HG03108 (cell line): Measurements from ENCODE around the gene AIFM3.

ENCODE experiments used
- ATAC-seq: cut with Tn5 transposase; IDR thresholded peaks from one replicate; pipeline ENCODE4 v1.9.1; 2021; ENCODE audit warnings: moderate library complexity; ENCODE audit not compliant: unreplicated experiment

Gene AIFM3

DNA sequence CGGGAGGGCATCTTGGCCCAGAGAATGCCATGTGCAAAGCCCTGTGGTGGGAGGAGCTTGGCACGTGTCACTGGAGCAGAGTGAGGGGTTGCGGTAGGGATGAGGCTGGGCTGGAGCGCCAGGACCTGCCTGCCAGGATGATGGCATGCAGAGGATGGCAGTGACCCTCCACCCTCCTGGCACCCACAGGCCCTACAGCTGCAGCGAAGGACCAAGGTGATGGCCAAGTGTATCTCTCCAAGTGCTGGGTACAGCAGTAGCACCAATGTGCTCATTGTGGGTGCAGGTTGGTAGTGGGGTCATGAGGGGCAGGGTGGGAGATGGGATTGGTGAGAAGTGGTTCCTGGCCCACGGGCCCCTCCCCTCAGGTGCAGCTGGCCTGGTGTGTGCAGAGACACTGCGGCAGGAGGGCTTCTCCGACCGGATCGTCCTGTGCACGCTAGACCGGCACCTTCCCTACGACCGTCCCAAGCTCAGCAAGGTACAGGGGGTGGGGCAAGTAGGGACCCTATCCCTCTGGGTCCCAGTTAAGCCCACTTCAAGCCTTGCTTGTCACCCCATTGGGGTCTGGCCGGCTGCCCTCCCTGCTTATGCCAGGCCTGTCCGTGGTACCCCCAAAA, 7.4 kb downstream of the AIFM3 start:
- ATAC-seq: no peak

DNA sequence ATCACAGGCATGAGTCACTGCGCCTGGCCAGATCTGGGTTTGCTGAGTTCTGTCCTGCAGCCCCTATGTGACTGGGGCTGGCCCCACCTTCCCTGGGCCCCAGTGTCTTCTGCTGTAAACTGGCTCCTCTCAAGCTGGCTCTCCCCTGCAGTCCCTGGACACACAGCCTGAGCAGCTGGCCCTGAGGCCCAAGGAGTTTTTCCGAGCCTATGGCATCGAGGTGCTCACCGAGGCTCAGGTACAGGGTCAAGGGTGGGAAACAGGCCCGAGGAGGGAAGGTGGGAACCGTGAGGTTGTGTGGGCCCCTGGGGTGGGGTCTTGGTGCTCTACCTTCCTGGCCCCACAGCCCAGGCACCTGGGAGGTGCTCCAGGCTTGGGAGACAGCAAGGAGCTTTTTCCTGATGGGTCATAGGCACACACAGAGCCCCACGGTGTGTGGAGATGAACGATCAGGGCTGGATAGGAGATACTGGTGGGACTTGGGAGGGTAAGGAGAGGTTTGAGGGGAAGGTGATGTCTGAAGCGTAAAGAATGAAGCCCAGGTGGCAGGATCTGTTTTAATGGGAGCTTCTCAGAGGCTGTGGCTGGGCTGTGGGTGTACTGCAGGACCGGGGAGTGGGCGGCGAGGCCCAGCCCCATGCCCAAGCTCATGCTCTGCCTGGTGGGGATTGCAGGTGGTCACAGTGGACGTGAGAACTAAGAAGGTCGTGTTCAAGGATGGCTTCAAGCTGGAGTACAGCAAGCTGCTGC, 8.7 kb downstream of the AIFM3 start:
- no peak for ATAC-seq

DNA sequence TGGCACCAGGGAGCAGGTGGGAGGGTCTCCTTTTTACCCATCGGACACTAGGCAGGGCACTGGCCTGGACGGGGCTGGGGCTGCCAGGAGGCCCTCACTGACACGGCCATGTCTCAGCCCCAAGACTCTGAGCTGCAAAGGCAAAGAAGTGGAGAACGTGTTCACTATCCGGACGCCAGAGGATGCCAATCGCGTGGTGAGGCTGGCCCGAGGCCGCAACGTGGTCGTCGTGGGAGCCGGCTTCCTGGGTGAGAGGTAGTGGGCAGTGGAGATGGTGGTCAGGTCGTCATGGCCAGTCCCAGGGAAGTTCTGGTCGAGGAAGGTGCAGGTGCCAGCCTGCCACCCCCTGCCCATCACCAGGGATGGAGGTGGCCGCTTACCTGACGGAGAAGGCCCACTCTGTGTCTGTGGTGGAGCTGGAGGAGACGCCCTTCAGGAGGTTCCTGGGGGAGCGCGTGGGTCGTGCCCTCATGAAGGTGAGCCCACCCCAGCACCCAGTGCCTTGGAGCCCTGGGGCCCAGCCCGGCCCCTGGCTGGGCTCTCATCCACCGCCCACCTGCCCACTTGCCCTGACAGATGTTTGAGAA, 9.3 kb downstream of the AIFM3 start:
- no peak for ATAC-seq

DNA sequence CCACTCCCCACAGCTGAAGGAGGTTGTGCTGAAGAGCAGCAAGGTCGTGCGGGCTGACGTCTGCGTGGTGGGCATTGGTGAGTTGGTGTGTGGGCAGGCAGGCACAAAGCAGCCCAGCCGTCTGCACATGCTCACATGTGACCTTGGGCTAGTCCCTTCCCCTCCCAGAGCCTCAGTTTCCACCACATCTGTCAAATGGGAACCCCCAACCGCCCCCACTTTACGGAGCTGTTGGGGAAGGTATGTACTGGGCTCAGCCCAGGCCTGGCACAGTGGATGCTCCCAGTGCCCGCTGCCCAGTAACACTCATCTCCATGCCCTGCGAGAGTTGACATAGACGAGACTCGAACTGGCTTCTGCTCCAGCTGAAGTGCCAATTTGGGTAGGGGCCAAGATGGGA, 10.0 kb downstream of the AIFM3 start:
- no peak for ATAC-seq

DNA sequence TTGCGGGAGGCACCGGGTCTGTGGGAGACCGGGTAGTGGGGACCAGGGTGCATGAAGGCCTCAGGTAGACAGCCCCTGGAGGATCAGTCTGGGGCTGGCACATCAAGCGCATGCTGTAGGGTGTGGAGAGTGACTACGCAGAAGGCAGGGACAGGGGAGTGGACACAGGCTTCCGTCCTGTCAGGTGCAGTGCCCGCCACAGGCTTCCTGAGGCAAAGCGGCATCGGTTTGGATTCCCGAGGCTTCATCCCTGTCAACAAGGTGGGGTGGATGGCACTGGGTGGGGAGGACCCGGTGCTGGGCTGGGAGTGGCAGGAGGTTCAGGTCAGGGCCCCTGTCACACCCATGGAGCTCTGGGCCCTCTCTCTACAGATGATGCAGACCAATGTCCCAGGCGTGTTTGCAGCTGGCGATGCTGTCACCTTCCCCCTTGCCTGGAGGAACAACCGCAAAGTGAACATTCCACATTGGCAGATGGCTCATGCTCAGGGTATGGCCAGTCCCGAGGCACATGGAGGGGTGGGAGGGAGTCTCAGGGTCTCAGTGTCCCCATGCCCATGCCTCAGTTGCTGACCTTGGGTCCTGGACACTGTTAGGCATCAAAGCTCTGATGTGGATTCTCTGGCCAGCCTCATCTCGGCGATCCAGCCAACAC, 10.6 kb downstream of the AIFM3 start:
- ATAC-seq: no peak

DNA sequence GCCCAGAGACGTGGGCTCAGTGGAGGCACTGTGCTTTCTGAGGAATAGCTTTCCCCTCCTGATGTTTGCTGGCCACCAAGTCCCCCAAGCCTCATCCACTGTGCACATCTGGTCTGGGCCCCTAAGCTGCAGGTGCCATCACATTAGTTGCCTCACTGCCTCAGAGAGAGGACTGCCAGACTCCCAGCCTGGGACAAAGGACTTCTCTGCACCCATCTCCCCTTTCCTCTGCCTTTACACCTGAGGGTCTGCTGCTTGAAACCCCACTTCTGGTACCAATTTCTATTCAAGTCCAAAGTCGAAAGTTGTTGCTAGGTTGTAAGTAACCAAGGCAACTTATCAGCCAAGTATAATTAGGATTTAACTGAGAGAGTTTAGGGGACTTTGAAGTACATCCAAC, 11.4 kb downstream of the AIFM3 start:
- ATAC-seq: no peak

DNA sequence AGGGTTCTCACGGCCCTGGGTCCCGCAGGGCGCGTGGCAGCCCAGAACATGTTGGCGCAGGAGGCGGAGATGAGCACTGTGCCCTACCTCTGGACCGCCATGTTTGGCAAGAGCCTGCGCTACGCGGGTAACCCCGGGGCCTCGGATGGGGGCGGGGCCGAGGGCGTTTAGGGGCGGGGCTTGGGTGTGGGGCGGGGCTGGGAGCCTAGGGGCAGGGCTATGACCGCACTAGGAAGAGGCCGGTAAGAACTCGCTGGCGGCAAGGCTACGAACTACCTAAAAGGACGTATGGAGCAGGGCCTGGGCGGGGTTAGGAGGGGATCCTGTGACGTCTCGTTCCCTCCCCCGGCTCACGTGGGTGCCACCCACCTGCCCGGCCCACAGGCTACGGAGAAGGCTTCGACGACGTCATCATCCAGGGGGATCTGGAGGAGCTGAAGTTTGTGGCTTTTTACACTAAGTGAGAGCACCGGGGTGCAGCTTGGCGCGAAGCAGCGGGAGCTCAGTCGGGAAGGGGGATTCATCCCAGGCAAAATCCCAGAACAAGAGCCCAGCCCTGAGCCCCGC, 12.3 kb downstream of the AIFM3 start:
- ATAC-seq: no peak

DNA sequence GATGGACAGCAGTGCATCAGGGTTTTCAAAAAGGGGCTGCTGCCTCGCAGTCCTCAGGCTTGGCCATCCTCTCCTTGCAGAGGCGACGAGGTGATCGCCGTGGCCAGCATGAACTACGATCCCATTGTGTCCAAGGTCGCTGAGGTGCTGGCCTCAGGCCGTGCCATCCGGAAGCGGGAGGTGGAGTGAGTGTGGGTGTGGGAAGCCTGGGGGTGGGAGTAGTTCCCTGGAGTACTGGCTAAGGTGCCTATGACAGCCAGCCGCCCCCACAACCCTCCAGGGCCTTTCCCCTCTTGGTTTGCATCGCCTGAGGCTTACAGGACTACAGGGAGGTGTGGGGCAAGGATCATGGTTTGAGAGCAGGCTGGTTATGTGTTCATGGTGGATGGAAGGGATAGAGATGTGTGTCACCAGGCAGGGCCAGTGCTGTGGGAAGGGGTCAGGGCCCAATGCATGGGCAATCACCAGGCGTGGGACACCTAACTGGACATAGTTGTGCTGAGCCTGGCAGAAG, 12.9 kb downstream of the AIFM3 start:
- no peak for ATAC-seq

DNA sequence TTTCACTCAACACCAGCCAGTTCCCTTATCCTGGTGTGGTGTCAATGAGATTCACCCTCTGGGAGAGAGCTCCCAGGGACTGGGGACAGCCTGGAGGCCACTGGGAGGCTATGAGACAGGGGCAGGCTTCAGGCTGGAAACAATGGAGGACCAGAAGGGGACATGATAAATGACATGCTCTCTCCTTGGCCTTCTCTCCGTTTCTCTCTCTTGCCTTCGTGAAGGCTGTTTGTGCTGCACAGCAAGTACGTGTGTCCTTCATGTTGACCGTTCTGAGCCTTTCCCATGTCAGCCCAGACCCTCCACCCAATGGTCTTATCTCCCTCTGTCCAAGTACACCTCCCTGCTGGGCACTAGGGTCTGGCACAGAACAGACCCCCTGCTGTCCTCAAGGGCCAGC, 13.5 kb downstream of the AIFM3 start:
- ATAC-seq: no peak

DNA sequence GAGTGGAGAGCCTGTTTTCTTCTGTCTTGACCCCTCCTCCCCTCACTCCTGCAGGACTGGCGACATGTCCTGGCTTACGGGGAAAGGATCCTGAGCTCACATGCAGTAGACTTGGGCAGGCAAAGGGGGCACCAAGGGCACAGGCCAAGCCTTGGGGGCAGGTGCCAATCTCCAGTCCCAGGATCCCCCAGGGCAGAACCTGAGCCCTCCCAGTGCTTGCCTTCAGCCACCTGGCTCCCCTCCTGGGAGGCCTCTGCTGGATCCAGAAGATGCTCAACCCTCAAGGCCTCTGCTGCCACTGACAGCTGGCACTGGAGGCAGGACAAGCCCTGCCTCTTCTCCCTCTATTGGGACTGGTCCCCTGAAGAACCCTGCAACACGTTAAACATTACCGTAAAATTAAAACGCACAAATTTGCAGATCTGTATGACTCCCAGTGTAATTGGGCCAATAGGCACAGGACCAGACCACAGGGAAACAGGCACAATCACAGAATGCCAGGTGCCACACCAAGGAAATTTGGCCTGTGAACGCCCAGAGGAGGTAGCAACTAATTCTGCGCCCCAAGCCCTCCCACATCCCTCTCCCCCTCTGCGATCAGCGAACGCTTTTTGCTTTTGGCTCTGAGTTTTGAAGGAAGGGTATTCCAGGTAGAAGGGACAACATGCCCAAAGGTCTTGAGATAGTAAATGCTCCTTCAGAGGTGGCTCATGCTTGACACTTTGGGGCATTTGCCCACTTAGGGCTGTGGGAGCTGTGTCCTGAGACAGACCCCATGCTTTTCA, 14.1 kb downstream of the AIFM3 start:
- ATAC-seq: peak; percentile 6

DNA sequence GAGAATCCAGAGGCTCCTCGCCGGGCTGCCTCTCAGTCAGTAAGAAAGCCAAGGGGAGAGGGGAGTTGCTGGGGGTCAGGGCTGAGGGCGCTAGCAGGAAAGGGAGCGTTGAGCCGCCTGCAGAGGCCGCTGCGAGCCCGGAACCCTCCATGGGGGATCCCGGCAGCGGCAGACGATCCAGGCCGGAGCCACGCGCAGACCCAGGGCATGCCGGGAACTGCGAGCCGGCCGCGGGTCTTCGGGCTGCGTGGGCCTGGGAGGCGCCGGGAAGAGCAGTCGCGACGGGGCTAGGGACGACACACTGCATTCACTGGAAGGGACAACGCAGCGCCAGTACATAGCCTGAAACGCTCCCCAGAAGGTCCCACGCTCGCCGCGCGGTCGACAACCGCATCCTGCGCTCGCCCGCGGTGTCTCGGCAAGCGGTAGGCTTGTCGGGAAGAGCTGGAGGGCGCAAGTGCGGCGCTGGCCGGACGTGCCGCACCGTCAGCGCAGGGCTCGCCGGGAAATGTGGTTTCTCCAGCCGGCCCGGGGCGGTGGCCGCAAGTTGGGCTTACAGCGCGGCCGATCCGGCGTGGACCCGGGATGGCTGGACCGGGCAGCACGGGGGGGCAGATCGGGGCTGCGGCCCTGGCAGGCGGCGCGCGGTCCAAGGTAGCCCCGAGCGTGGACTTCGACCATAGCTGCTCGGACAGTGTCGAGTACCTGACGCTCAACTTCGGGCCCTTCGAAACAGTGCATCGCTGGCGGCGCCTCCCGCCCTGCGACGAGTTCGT, 14.9 kb downstream of the AIFM3 start, which contains the start of gene LZTR1:
Gene LZTR1 (plus strand): TSS at position 511 of the 776 bp plus-strand sequence. CDS start 75 bp downstream, at position 586.
- peak; percentile 70 for ATAC-seq

DNA sequence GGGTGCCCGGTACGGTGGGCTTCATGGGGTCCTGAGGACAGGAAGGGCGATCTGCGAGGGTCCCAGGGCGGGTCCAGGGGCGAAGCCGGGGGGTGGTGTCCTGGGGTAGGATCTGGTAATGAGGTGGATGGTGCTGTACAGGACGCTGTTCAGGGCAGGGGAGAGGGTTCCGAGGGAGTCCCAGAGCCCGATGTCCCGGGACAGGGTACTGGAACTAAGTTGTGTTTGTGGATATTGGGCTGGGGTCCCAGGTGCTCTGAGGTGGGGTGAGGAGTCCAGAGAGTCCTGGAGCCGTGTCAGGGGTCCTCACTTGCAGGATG, 15.5 kb downstream of the AIFM3 start:
- ATAC-seq: peak; percentile 6

DNA sequence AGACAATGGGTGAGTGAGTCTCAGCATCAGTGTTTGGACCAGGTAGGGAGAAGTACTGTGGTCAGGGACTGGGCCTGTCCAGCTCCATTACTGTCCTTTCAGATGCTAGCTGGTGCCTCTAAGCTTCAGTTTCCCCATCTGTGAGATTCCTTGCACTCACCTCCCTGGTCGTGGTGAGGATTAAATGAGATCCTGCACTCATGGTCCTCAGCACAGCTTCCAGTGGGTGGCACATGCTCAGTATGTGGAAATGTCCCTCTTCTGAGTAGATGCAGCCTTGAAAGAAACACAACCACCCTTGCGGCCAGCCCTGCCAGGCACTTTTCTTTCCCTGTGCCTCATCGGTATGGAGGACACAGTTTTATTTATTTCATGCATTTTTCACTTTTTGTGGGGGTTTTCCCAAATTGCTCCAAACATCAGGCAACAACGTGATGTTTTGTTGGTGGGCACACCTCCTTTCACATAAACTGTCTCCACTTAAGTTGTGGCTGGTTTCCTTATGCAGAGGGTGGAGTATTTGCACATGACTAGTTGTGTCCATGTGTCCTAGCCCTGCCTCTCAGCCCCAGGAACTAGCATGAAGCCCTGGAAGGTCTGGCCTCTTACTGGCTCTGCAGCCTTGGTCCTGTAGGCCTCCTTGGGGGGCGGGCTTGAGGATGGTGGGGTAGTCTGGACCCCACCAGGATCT, 16.2 kb downstream of the AIFM3 start:
- no peak for ATAC-seq

DNA sequence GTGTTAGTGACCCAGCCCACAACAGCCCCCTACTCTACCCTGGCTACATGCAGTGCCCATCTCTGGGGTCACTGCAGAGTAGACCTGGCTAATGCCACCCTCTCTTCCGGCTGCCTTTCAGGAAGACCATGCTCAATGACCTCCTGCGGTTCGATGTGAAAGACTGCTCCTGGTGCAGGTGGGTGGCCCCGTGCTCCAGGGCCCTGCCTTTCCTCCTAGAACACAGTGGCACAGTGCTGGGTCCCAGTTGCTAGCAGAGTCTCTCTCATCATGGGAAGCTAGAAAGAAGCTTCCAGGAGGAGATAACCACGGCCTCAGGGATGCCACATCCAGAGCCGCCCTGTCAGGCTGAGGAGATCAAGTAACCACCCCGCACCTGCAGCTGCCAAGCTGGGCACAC, 18.7 kb downstream of the AIFM3 start:
- ATAC-seq: no peak

DNA sequence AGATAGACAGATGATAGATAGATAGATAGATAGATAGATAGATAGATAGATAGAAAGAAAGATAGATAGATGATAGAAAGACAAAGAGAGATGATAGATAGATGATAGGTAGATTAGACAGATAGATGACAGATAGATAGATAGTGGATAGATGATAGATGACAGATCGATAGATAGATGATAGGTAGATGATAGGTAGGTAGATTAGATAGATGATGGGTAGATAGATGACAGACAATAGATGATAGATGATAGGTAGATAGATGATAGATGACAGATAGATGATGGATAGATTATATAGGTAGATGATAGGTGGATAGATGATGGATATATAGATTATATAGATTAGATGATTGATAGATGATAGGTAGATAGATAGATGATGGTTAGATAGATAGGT, 19.3 kb downstream of the AIFM3 start:
- ATAC-seq: no peak

DNA sequence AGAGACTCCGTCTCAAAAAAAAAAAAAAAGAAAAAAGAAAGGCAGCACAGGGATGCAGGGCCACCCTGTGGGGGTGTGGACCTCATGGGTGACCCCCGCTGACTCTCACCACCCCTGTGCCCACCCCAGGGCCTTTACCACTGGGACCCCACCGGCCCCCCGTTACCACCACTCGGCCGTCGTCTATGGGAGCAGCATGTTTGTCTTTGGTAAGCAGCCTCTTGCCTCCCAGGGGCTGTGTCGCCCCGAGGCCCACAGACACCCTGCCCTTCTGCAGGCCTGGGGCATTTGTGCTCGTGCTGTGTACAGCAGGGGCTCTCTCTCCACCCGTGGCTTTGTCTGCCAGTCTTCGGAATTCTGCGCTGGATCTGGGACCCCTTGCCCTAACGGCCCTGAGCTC, 20.3 kb downstream of the AIFM3 start:
- ATAC-seq: no peak

DNA sequence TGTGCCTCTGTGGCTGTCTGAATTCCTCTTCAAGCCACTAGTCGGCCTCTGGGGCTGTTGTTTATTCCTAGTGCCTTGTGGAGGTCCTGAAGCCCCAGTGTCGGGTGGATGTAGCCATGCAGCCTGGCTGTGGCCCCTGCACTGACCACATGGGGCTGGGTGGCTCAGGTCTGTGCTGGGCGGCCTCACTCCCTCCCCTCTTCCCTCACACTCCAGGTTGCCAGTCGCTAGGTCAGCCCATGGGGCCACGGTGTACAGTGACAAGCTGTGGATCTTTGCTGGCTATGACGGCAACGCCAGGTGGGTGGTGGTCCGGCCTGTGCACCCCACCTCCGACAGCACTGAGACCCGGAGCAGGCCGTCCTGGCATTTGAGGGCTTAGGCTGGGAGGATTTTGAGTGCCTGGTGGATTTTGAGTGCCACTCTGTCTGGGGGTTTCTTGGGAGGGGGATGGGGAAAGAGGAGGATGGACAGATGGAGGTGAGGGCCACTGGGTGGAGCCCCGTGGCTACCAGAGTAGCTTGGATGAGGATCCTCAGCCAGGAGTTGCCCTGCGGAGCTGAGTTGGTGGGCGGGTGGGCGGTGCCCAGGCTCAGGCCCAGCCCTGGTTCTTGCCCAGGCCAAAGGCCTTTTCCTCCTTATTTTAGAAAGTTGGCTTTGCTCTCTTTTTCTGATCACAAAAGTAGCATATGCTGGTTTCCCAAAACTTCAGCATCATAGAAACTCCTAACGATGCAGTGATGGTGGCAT, 21.7 kb downstream of the AIFM3 start:
- ATAC-seq: no peak

DNA sequence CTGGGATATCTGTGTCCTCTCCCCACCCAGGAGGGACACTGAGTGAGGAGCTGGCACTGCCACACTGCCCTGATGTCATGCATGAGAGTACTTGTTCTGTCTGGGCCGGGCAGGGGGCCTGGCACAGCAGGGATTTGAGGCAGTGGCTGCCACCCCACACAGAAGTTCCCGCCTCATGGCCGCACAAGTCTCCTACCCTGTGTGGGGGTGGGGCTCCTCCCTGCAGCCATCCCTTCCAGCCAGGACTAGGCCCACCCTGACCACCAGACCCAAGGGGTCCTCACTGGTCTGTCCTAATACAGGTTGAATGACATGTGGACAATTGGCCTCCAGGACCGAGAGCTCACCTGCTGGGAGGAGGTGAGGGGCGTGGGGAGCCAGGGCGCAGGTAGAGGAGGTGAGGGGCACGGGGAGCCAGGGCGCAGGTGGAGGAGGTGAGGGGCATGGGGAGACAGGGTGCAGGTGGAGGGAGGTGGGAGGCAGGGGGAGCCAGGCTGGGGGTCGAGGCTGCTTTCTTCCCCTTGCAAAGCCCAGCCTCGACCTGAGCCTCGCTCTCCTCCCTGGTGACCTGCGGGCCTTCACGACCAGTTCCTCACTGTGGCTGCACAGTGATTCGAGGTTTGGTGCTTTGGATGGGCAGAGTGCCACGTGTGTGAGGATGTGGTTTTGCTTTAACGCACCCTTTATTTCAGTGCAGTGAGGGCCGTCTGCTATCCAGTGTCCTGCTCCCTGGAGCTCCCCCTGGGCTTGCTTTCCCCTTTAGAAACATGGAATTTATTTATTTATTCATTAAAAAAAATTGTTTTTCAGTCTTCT, 22.5 kb downstream of the AIFM3 start:
- no peak for ATAC-seq
